Stomach (tissue), 9 donors: ENCODE measurements around the gene CHDH. TPM values are rescaled to one million over a fixed set of nuclear protein-coding genes. Genes with fewer than 3 reads are reported as not detected.

Source experiments
- DNase-seq, 2 donors: peaks; one replicate each; pipeline versions ENCODE4 v3.0.0 to v3.0.0-alpha.2; 2013 to 2019
- H3K27ac ChIP-seq, 5 donors: fragments of 200-600 bp in 4 of 5; sonication (generic) in 4 of 5; one replicate each; pipeline ENCODE4 v1.5.1; 2013 to 2019; ENCODE audit warnings: mild to moderate bottlenecking in 1 of 5, moderate library complexity in 1 of 5
- H3K27me3 ChIP-seq, 3 donors: fragments of 200-600 bp; sonication (generic); one replicate each; pipeline ENCODE4 v1.5.1; 2017 to 2019; ENCODE audit warnings: mixed run types in 1 of 3
- H3K36me3 ChIP-seq, 4 donors: fragments of 200-600 bp; sonication (generic); 1 replicate in 3 of 4; 2 replicates in 1 of 4; pipeline ENCODE4 v1.5.1; 2016 to 2019
- H3K4me1 ChIP-seq, 4 donors: fragments of 200-600 bp; sonication (generic); one replicate each; pipeline ENCODE4 v1.5.1; 2016 to 2019
- H3K4me3 ChIP-seq, 4 donors: fragments of 200-600 bp; sonication (generic) in 3 of 4; one replicate each; pipeline ENCODE4 v1.5.1; 2016 to 2019; ENCODE audit warnings: mild to moderate bottlenecking in 1 of 4
- H3K9me3 ChIP-seq, 4 donors: fragments of 200-600 bp; sonication (generic); one replicate each; pipeline ENCODE4 v1.5.1; 2016 to 2019
- CTCF ChIP-seq, 7 experiments: fragments of 450-650 bp in 4 of 7; fragments of 200-600 bp in 3 of 7; sonication (generic) in 3 of 7; IDR thresholded peaks; one replicate each; pipeline ENCODE4 v1.5.1; 2016 to 2019; ENCODE audit warnings: antibody characterized with exemption in 7 of 7, control low read depth in 2 of 7, mild to moderate bottlenecking in 1 of 7
- EP300 ChIP-seq: sonication (generic); formaldehyde crosslinking; IDR thresholded peaks from one replicate; pipeline ENCODE4 v1.6.1; 2017; ENCODE audit warnings: antibody characterized with exemption
- POLR2A ChIP-seq, 4 donors: fragments of 450-650 bp; IDR thresholded peaks; one replicate each; pipeline ENCODE4 v1.6.1; 2016; ENCODE audit warnings: antibody characterized with exemption in 4 of 4, control low read depth in 2 of 4, mild to moderate bottlenecking in 1 of 4, moderate library complexity in 1 of 4
- POLR2AphosphoS5 ChIP-seq, 3 donors: sonication (generic); formaldehyde crosslinking; IDR thresholded peaks; one replicate each; pipeline ENCODE4 v1.6.1; 2016; ENCODE audit warnings: antibody characterized with exemption in 3 of 3
- WGBS, 5 donors: extraction: QIAGEN DNeasy Blood & Tissue Kit in 3 of 5; methylation state at CpG; one replicate each; pipeline versions ENCODE4 v1.1.5 to v1.1.7; 2013 to 2018; 5-methylcytosine and 5-hydroxymethylcytosine counted together
- intact Hi-C: fragments of 100-400 bp; cut with DNase I; formaldehyde crosslinking; loops from one replicate; pipeline ENCODE4 v1.15.1; 2023; ENCODE audit warnings: low total_unique reads
- polyA plus RNA-seq, 3 donors: library from polyadenylated mRNA; stranded (reverse); fragments of 200-250 nt; gene quantifications; one replicate each; pipeline ENCODE4 v1.2.3, GENCODE V29; 2013
- total RNA-seq, 5 donors: library from RNA; depleted of rRNA; stranded (reverse); fragments of >200 nt; gene quantifications; one replicate each; pipeline versions ENCODE4 v1.1.0 to v1.2.3, GENCODE V29; 2014 to 2016
- donor health status: healthy with polysubstance abuse.
- donor health status: Bipolar disorder and iron deficiency.
- donor health status: healthy.

CHDH gene
- total and polyA plus RNA-seq, 8 donors: 1.7 to 385 (median 8.4) TPM

- 55 to 75% (median 62%) methylated on average over 3 to 5 of the region's 5 CpGs for WGBS, 5 donors
- peak in 1 of 2 donors; percentile 29 for DNase-seq
- TF ChIP-seq POLR2AphosphoS5 (IDR thresholded peaks at IDR 0.05) (no peak), CTCF (IDR thresholded peaks at IDR 0.05) (no peak), POLR2A (IDR thresholded peaks at IDR 0.05) (no peak), EP300 (no peak)
These were observed 24.5 kb downstream of the CHDH start for GRCh38 chr3:53821631-53822121.

GRCh38 chr3:53820756-53821580 lies 25.3 kb downstream of the CHDH start:
- Histone ChIP-seq H3K27ac (no peak overlapping the region), H3K36me3 (peaks cover 9 to 74% (median 71%) of the 10 kb centered on the region in 4 donors), H3K9me3 (no peaks in the 10 kb centered on the region), H3K27me3 (no peaks in the 10 kb centered on the region), H3K4me1 (no peaks in the 10 kb centered on the region), H3K4me3 (no peak overlapping the region)
- 82 to 88% (median 85%) methylated on average over 19 to 21 of the region's 21 CpGs for WGBS, 5 donors
- TF ChIP-seq CTCF (IDR thresholded peaks at IDR 0.05) (no peak), EP300 (no peak), POLR2A (IDR thresholded peaks at IDR 0.05) (no peak), POLR2AphosphoS5 (IDR thresholded peaks at IDR 0.05) (no peak)
- intact Hi-C loops: no loop called here
- DNase-seq: peak in 1 of 2 donors; percentile 21

More at GRCh38 chr3:53821631-53822121, 24.5 kb downstream of the CHDH start:
- Histone ChIP-seq H3K4me3 (no peak overlapping the region), H3K9me3 (no peaks in the 10 kb centered on the region), H3K4me1 (no peaks in the 10 kb centered on the region), H3K27me3 (no peaks in the 10 kb centered on the region), H3K36me3 (peaks cover 9 to 72% (median 67%) of the 10 kb centered on the region in 4 donors), H3K27ac (no peak overlapping the region)
- intact Hi-C loops: no loop called here

- DNase-seq: peak in 1 of 2 donors; percentile 9
- no peak for TF ChIP-seq POLR2A (IDR thresholded peaks at IDR 0.05)
- TF ChIP-seq CTCF (IDR thresholded peaks at IDR 0.05): no peak
- no peak for TF ChIP-seq POLR2AphosphoS5 (IDR thresholded peaks at IDR 0.05)
- no peak for TF ChIP-seq EP300
- Histone ChIP-seq H3K27ac (no peak overlapping the region), H3K4me1 (no peaks in the 10 kb centered on the region), H3K9me3 (no peaks in the 10 kb centered on the region), H3K27me3 (no peaks in the 10 kb centered on the region), H3K4me3 (no peak overlapping the region), H3K36me3 (peaks cover 9 to 80% (median 78%) of the 10 kb centered on the region in 4 donors)
- intact Hi-C loops: no loop called here
- 94 to 98% (median 95%) methylated on average over 5 of the region's 5 CpGs for WGBS, 5 donors
These were observed 26.1 kb downstream of the CHDH start for GRCh38 chr3:53820084-53820483.

- WGBS, 5 donors: 82 to 96% (median 93%) methylated on average over 14 of the region's 14 CpGs
- Histone ChIP-seq H3K4me1 (no peaks in the 10 kb centered on the region), H3K27ac (no peak overlapping the region), H3K4me3 (no peak overlapping the region), H3K27me3 (no peaks in the 10 kb centered on the region), H3K9me3 (no peaks in the 10 kb centered on the region), H3K36me3 (peaks cover 9 to 82% (median 79%) of the 10 kb centered on the region in 4 donors)
- TF ChIP-seq POLR2A (IDR thresholded peaks at IDR 0.05): no peak
- TF ChIP-seq POLR2AphosphoS5 (IDR thresholded peaks at IDR 0.05): no peak
- TF ChIP-seq CTCF (IDR thresholded peaks at IDR 0.05): no peak
- no peak for TF ChIP-seq EP300
- DNase-seq: peak in 1 of 2 donors; percentile 11
- intact Hi-C loops: no loop called here
These were observed 26.9 kb downstream of the CHDH start for GRCh38 chr3:53819163-53819868.
